GM12873 (cell line): ENCODE measurements around the gene PC.

Experiments used
- TF ChIP-seq, protein P1 (sequence below): IDR thresholded peaks from 2 replicates; pipeline ENCODE4 v1.5.1; 2012; ENCODE audit warnings: low read depth, mild to moderate bottlenecking, moderate library complexity, low read length, control low read depth; ENCODE audit not compliant: insufficient read depth; ENCODE audit errors: missing control alignments

Gene PC

DNA sequence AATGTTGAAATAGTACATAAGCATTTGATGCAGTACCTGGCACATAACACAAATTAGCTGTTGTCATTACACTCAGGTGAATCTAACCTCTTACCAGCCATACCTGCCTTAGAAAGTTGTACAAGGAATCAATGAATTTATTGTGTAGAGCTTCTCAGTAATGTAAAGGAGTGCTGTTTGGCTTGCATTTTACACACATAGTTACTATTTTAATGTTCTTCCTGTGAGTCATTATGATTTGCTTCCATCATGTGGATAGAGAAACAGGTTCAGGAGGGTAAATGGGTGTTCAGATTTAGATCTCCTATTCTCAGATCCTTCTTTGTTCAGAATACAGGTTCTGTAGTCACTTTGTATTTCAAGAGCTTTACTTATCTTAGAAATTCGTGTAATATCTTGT lies 142.5 kb downstream of the PC start:
- TF ChIP-seq, protein P1, sequence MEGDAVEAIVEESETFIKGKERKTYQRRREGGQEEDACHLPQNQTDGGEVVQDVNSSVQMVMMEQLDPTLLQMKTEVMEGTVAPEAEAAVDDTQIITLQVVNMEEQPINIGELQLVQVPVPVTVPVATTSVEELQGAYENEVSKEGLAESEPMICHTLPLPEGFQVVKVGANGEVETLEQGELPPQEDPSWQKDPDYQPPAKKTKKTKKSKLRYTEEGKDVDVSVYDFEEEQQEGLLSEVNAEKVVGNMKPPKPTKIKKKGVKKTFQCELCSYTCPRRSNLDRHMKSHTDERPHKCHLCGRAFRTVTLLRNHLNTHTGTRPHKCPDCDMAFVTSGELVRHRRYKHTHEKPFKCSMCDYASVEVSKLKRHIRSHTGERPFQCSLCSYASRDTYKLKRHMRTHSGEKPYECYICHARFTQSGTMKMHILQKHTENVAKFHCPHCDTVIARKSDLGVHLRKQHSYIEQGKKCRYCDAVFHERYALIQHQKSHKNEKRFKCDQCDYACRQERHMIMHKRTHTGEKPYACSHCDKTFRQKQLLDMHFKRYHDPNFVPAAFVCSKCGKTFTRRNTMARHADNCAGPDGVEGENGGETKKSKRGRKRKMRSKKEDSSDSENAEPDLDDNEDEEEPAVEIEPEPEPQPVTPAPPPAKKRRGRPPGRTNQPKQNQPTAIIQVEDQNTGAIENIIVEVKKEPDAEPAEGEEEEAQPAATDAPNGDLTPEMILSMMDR, result no peak

- TF ChIP-seq, protein P1, result no peak
Measured at GRCh38 chr11:66814678-66815077, 143.5 kb downstream of the PC start.

GRCh38 chr11:66810576-66811185 lies 147.5 kb downstream of the PC start:
- TF ChIP-seq, protein P1, result no peak

DNA sequence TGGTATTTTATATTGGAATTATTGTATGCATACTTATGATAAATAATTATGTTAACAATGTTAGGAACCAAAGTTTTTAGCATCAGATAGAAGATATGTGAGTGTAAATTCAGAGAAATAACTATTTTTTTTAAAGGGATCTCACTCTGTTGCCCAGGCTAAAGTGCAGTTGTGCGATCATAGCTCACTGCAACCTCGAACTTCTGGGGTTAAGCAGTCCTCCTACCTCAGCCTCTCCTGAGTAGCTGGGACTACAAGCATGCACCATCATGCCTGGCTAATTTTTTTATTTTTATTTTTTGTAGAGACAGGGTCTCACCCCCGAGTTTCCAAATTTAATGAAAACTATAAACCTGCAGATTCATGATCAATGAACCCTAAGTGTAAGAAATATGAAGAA lies 148.6 kb downstream of the PC start:
- TF ChIP-seq, protein P1, result no peak

- TF ChIP-seq, protein P1, result no peak
Measured at GRCh38 chr11:66800720-66801428, 157.3 kb downstream of the PC start.
